GM23248 (cell line): ENCODE results near the gene EMSY. TPM values are rescaled to one million over a fixed set of nuclear protein-coding genes. Genes with fewer than 3 reads are reported as not detected.
"Not testable (repeated sequence)": the region's sequence is repeated elsewhere in the genome, so short reads cannot be mapped to it uniquely, and the experiment has no call there.

ENCODE experiments used
- DNase-seq: peaks from one replicate; pipeline ENCODE4 v3.0.0-alpha.2; 2015
- H2AFZ ChIP-seq: fragments of 200-600 bp; sonication (generic); 2 replicates; pipeline ENCODE4 v1.6.1; 2016; ENCODE audit warnings: antibody characterized with exemption
- H3F3A ChIP-seq: fragments of 200-600 bp; sonication (generic); 2 replicates; pipeline ENCODE4 v1.6.1; 2016; ENCODE audit warnings: mild to moderate bottlenecking, antibody characterized with exemption, mixed run types; ENCODE audit not compliant: insufficient read depth
- H3K27ac ChIP-seq: fragments of 200-600 bp; sonication (generic); 2 replicates; pipeline ENCODE4 v1.5.1; 2016; ENCODE audit warnings: mild to moderate bottlenecking
- H3K27me3 ChIP-seq: fragments of 200-600 bp; sonication (generic); replicated peaks from 2 replicates; pipeline ENCODE4 v1.6.1; 2016; ENCODE audit warnings: mild to moderate bottlenecking; ENCODE audit not compliant: insufficient read depth
- H3K36me3 ChIP-seq: fragments of 200-600 bp; sonication (generic); 2 replicates; pipeline ENCODE4 v1.6.1; 2016; ENCODE audit warnings: low read depth, mild to moderate bottlenecking
- H3K4me1 ChIP-seq: fragments of 200-600 bp; sonication (generic); 2 replicates; pipeline ENCODE4 v1.6.1; 2016; ENCODE audit warnings: mild to moderate bottlenecking; ENCODE audit not compliant: insufficient read depth
- H3K4me2 ChIP-seq: fragments of 200-600 bp; sonication (generic); one replicate; pipeline ENCODE4 v1.6.1; 2016; ENCODE audit warnings: mild to moderate bottlenecking; ENCODE audit not compliant: unreplicated experiment
- H3K4me3 ChIP-seq: fragments of 200-600 bp; sonication (generic); 2 replicates; pipeline ENCODE4 v1.5.1; 2016; ENCODE audit warnings: mild to moderate bottlenecking
- H3K79me2 ChIP-seq: fragments of 200-600 bp; sonication (generic); 2 replicates; pipeline ENCODE4 v1.6.1; 2016; ENCODE audit warnings: mild to moderate bottlenecking; ENCODE audit not compliant: insufficient read depth
- H3K9ac ChIP-seq: fragments of 200-600 bp; sonication (generic); 2 replicates; pipeline ENCODE4 v1.6.1; 2016; ENCODE audit warnings: mild to moderate bottlenecking
- H3K9me2 ChIP-seq: fragments of 200-600 bp; sonication (generic); 2 replicates; pipeline ENCODE4 v1.6.1; 2016; ENCODE audit warnings: mixed run types, mild to moderate bottlenecking, moderate library complexity; ENCODE audit not compliant: insufficient read depth
- H3K9me3 ChIP-seq: fragments of 200-600 bp; sonication (generic); one replicate; pipeline ENCODE4 v1.6.1; 2017; ENCODE audit warnings: low read depth
- H4K20me1 ChIP-seq: fragments of 200-600 bp; sonication (generic); 2 replicates; pipeline ENCODE4 v1.6.0; 2016; ENCODE audit not compliant: insufficient read depth
- EZH2 ChIP-seq: fragments of 200-600 bp; sonication (generic); IDR thresholded peaks from 2 replicates; pipeline ENCODE4 v1.6.1; 2018; ENCODE audit warnings: antibody characterized with exemption, mild to moderate bottlenecking; ENCODE audit not compliant: insufficient read depth, poor library complexity, severe bottlenecking
- EZH2phosphoT487 ChIP-seq: fragments of 200-600 bp; sonication (generic); IDR thresholded peaks from 2 replicates; pipeline ENCODE4 v1.6.1; 2018; ENCODE audit warnings: antibody characterized with exemption, moderate library complexity, mild to moderate bottlenecking, low read depth; ENCODE audit not compliant: insufficient read depth
- WGBS, 2 experiments: methylation state at CpG; one replicate each; pipeline ENCODE4 v1.1.6; 2015 to 2017; ENCODE audit warnings: low lambda C conversion rate in 2 of 2, low coverage in 1 of 2; ENCODE audit errors: missing lambda C conversion rate in 2 of 2; 5-methylcytosine and 5-hydroxymethylcytosine counted together
- in situ Hi-C: fragments of 300-500 bp; cut with MboI; formaldehyde crosslinking; loops from 2 replicates; pipeline ENCODE4 v1.15.0; 2020
- polyA plus RNA-seq: library from polyadenylated mRNA; unstranded; fragments of >200 nt; fragmentation: Nextera tagmentation; extraction: Ambion mirVana; gene quantifications from 2 replicates; pipeline ENCODE4 v1.2.1, GENCODE V29; 2016
- total RNA-seq: library from RNA; depleted of rRNA; stranded (reverse); fragments of >200 nt; shearing (Covaris generic); gene quantifications from 2 replicates; pipeline ENCODE4 v1.2.3, GENCODE V29; 2014

The EMSY gene
- total and polyA plus RNA-seq, 2 experiments from 2014 or later = 10.9 to 14.6 TPM

DNA sequence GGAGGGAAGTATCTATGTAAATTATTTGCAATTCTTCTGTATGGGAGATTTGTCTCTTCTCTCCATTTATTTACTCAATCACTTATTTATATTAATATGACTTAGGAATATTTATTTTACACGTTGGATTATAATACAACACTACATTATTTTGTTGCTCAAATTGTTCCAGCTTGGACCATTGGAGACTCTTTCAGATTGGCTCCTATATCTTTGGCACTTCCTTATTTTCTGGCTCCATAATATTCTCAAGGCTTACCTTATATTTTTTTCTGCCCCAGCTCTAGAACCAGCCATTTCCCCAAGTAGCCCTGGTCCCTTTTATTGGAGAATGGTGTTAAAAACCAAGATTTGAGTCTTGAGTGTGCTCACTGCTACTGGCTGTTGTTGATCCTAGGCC, 123.8 kb downstream of the EMSY start:
- H3K27me3 ChIP-seq = no peaks in the 10 kb centered on the region
- H3K9me2 ChIP-seq = no peaks in the 10 kb centered on the region
- in situ Hi-C loops = no loop called here
- no peak for DNase-seq
- WGBS, 2 experiments = 59 to 66% methylated on average over 1 of the region's 1 CpG
- no peak overlapping the region for H3K4me2 ChIP-seq
- no peaks in the 10 kb centered on the region for H3K79me2 ChIP-seq
- H3F3A ChIP-seq = no peaks in the 10 kb centered on the region
- H3K9ac ChIP-seq = no peak overlapping the region
- no peaks in the 10 kb centered on the region for H4K20me1 ChIP-seq
- no peak overlapping the region for H2AFZ ChIP-seq
- H3K4me1 ChIP-seq = no peaks in the 10 kb centered on the region
- no peaks in the 10 kb centered on the region for H3K36me3 ChIP-seq
- TF ChIP-seq EZH2phosphoT487 (no peak), EZH2 (no peak)
- H3K4me3 ChIP-seq = no peak overlapping the region
- no peak overlapping the region for H3K27ac ChIP-seq
- no peaks in the 10 kb centered on the region for H3K9me3 ChIP-seq

DNA sequence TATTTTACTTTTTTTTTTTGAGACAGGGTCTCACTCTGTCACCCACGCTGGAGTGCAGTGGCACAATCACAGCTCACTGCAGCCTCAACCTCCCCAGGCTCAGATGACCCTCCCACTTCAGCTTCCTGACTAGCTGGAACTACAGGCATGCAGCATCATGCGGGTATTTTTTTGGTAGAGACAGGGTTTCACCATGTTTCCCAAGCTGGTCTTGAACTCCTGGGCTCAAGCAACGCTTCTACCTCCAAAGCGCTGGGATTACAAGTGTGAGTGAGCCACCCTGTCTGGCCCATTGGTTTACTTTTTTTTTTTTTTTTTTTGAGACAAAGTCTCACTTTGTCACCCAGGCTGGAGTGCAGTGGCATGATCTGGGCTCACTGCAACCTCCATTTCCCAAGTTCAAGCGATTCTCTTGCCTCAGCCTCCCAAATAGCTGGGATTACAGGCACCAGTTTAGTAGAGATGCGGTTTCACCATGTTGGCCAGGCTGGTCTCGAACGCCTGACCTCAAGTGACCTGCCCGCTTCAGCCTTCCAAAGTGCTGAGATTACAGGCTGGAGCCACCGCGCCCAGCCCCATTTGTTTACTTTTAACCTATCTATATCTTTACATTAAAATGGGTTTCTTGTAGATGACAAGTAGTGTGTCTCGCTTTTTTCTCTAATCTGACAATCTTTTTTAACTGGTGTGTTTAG, 127.5 kb downstream of the EMSY start:
- H3K4me1 ChIP-seq, H3K4me3 ChIP-seq, H3F3A ChIP-seq, H3K4me2 ChIP-seq, H3K9ac ChIP-seq, DNase-seq, H3K9me3 ChIP-seq, H3K79me2 ChIP-seq, in situ Hi-C loops, H3K27ac ChIP-seq, H4K20me1 ChIP-seq, H2AFZ ChIP-seq, H3K36me3 ChIP-seq, H3K27me3 ChIP-seq, H3K9me2 ChIP-seq: not testable (repeated sequence)
- 94 to 96% methylated on average over 11 to 12 of the region's 12 CpGs for WGBS, 2 experiments

DNA sequence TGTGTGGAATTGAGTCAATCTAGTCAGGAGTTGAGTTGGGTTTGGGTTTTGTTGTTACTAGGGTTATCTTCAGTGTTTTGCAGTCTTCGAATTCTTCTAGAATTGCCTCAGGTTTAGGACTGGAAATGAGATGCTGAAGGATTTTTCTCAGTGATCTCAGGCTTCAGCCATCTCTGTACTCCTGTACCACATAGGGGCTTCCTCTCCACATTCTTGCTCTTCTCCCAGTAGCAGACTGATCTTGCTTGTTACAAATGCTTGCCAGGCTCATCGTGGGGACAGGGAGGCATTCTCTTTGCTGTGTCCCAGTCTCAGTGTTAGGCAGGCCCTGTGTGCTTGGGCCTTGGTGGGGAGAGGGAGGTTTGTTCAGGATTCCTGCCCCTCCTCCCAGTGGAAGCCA, 129.6 kb downstream of the EMSY start:
- no peak overlapping the region for H3K4me2 ChIP-seq
- peak; percentile 31 for DNase-seq
- no peaks in the 10 kb centered on the region for H3F3A ChIP-seq
- WGBS, 2 experiments = 90 to 92% methylated on average over 2 of the region's 2 CpGs
- no peaks in the 10 kb centered on the region for H3K9me2 ChIP-seq
- H3K27ac ChIP-seq = 0 out of 2 replicates have a peak overlapping the region, but pooled peaks have one; percentile 15
- H3K4me3 ChIP-seq = no peak overlapping the region
- in situ Hi-C loops = no loop called here
- H3K27me3 ChIP-seq = no peaks in the 10 kb centered on the region
- peaks cover 7% of the 10 kb centered on the region; the same call in 1 of the 2 replicates for H3K4me1 ChIP-seq
- no peak overlapping the region for H3K9ac ChIP-seq
- H3K36me3 ChIP-seq = no peaks in the 10 kb centered on the region
- H2AFZ ChIP-seq = peak overlapping the region; percentile 34; the same call in 1 of the 2 replicates
- no peaks in the 10 kb centered on the region for H3K9me3 ChIP-seq
- H4K20me1 ChIP-seq = no peaks in the 10 kb centered on the region
- no peaks in the 10 kb centered on the region for H3K79me2 ChIP-seq
- TF ChIP-seq EZH2phosphoT487 = no peak
- no peak for TF ChIP-seq EZH2

DNA sequence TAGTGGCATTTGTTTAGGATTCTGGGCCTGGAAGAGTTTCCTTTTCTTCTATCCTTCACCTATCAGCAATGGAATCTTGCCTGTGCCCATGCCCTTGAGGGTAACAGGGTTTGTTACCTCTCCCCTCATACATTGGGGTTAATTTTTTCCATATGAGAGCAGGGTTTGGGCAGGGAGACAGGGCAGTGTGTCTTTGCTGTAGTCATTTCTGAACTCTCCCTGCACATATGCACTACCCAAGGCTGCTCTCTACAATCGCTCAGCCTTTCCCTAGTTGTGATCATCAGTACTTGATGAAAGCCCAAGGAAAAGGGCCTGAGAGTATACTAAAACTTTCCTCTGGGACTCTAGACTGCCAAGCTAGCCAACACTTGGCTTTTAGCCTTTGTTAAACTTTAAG, 130.1 kb downstream of the EMSY start:
- H3K9me3 ChIP-seq = no peaks in the 10 kb centered on the region
- no peaks in the 10 kb centered on the region for H4K20me1 ChIP-seq
- in situ Hi-C loops = no loop called here
- H3K27ac ChIP-seq = 0 out of 2 replicates have a peak overlapping the region, but pooled peaks have one; percentile 15
- DNase-seq = no peak
- H3K79me2 ChIP-seq = no peaks in the 10 kb centered on the region
- 93 to 100% methylated on average over 1 of the region's 1 CpG for WGBS, 2 experiments
- peaks cover 7% of the 10 kb centered on the region; the same call in 1 of the 2 replicates for H3K4me1 ChIP-seq
- H2AFZ ChIP-seq = no peak overlapping the region
- no peaks in the 10 kb centered on the region for H3K27me3 ChIP-seq
- no peaks in the 10 kb centered on the region for H3F3A ChIP-seq
- H3K9ac ChIP-seq = no peak overlapping the region
- TF ChIP-seq EZH2phosphoT487 = no peak
- no peak for TF ChIP-seq EZH2
- H3K9me2 ChIP-seq = no peaks in the 10 kb centered on the region
- no peaks in the 10 kb centered on the region for H3K36me3 ChIP-seq
- no peak overlapping the region for H3K4me3 ChIP-seq
- no peak overlapping the region for H3K4me2 ChIP-seq
